H54 (cell line): ENCODE data around the gene PDXK.
A peak's percentile ranks its signal among the peaks of the same experiment; 100 is the strongest.

Experiments used
- DNase-seq: peaks from one replicate; pipeline ENCODE4 v3.0.0; 2011; ENCODE audit warnings: low spot score, mixed read lengths; ENCODE audit not compliant: insufficient read length
- FAIRE-seq: peaks from 3 replicates; lab custom pipeline; 2011; peaks lifted over from hg19 to GRCh38; lab: Jason Lieb, UNC
- POLR2A ChIP-seq: IDR thresholded peaks from 2 replicates; pipeline ENCODE4 v1.6.1; 2011; ENCODE audit warnings: low read depth, mild to moderate bottlenecking, low read length

The PDXK gene

GRCh38 chr21:43726686-43727518 is 8.0 kb downstream of the PDXK start:
- no peak for TF ChIP-seq POLR2A
- DNase-seq (no peak), FAIRE-seq (no peak)

GRCh38 chr21:43727519-43728153 is 8.7 kb downstream of the PDXK start:
- no peak for TF ChIP-seq POLR2A
- FAIRE-seq (no peak), DNase-seq (peak; percentile 78)

GRCh38 chr21:43728154-43728466 is 9.2 kb downstream of the PDXK start:
- no peak for DNase-seq
- no peak for FAIRE-seq
- TF ChIP-seq POLR2A, result no peak

GRCh38 chr21:43728467-43729390 is 9.8 kb downstream of the PDXK start:
- DNase-seq (peak; percentile 97), FAIRE-seq (no peak)
- TF ChIP-seq POLR2A, result peak; percentile 70

- no peak for DNase-seq
- TF ChIP-seq POLR2A, result no peak
- no peak for FAIRE-seq
These were observed 12.5 kb downstream of the PDXK start for GRCh38 chr21:43731476-43731875.

- TF ChIP-seq POLR2A, result no peak
- DNase-seq (no peak), FAIRE-seq (no peak)
These were observed 13.2 kb downstream of the PDXK start for GRCh38 chr21:43731891-43732711.

- DNase-seq (no peak), FAIRE-seq (no peak)
- TF ChIP-seq POLR2A, result no peak
These were observed 14.1 kb downstream of the PDXK start for GRCh38 chr21:43733060-43733459.

GRCh38 chr21:43733529-43734071 is 14.7 kb downstream of the PDXK start:
- TF ChIP-seq POLR2A, result no peak
- DNase-seq, result no peak
- no peak for FAIRE-seq

- TF ChIP-seq POLR2A, result no peak
- no peak for DNase-seq
- FAIRE-seq, result no peak
These were observed 15.4 kb downstream of the PDXK start for GRCh38 chr21:43734131-43734927.

- DNase-seq (no peak), FAIRE-seq (no peak)
- no peak for TF ChIP-seq POLR2A
These were observed 15.9 kb downstream of the PDXK start for GRCh38 chr21:43734928-43735229.

- no peak for FAIRE-seq
These were observed 16.5 kb downstream of the PDXK start for GRCh38 chr21:43735236-43736091.

More at GRCh38 chr21:43735236-43736091, 16.5 kb downstream of the PDXK start:
- no peak for TF ChIP-seq POLR2A
- DNase-seq, result no peak
